ENCODE results near the gene TNIK. TPM values are rescaled to one million over a fixed set of nuclear protein-coding genes. Genes with fewer than 3 reads are reported as not detected.

TNIK gene
- total and polyA plus RNA-seq, 2 donors = 6.5 to 9.0 TPM

GRCh38 chr3:171159822-171160157 lies 300.4 kb downstream of the TNIK start:
- Histone ChIP-seq H3K4me3 (ENCODE audit: low read length in 2 of 2) (no peak overlapping the region), H3K4me1 (ENCODE audit: control insufficient read depth in 2 of 2, insufficient read depth in 2 of 2, low read length in 2 of 2) (no peaks in the 10 kb centered on the region), H3K27ac (ENCODE audit: low read depth in 1 of 2, low read length in 1 of 2) (no peak overlapping the region), H3K36me3 (ENCODE audit: control insufficient read depth in 2 of 2, insufficient read depth in 2 of 2, low read length in 1 of 2) (peaks cover 0 to 2% of the 10 kb centered on the region in 2 donors), H3K27me3 (ENCODE audit: control insufficient read depth in 2 of 2, insufficient read depth in 1 of 2, low read length in 1 of 2) (no peaks in the 10 kb centered on the region), H3K9me3 (ENCODE audit: control insufficient read depth in 2 of 2, insufficient read depth in 1 of 2, low read length in 1 of 2) (no peaks in the 10 kb centered on the region)
- no peak for DNase-seq (ENCODE audit: low read depth in 6 of 9, low spot score in 9 of 9)
- WGBS = 96% methylated on average over 6 of the region's 6 CpGs

- Histone ChIP-seq H3K36me3 (ENCODE audit: control insufficient read depth in 2 of 2, insufficient read depth in 2 of 2, low read length in 1 of 2) (peaks cover 0 to 3% of the 10 kb centered on the region in 2 donors), H3K4me3 (ENCODE audit: low read length in 2 of 2) (no peak overlapping the region), H3K9me3 (ENCODE audit: control insufficient read depth in 2 of 2, insufficient read depth in 1 of 2, low read length in 1 of 2) (no peaks in the 10 kb centered on the region), H3K4me1 (ENCODE audit: control insufficient read depth in 2 of 2, insufficient read depth in 2 of 2, low read length in 2 of 2) (no peaks in the 10 kb centered on the region), H3K27me3 (ENCODE audit: control insufficient read depth in 2 of 2, insufficient read depth in 1 of 2, low read length in 1 of 2) (no peaks in the 10 kb centered on the region), H3K27ac (ENCODE audit: low read depth in 1 of 2, low read length in 1 of 2) (no peak overlapping the region)
- WGBS = 95% methylated on average over 20 of the region's 20 CpGs
- DNase-seq (ENCODE audit: low read depth in 6 of 9, low spot score in 9 of 9) = no peak
Observed at GRCh38 chr3:171159024-171159821, 301.0 kb downstream of the TNIK start.

DNA sequence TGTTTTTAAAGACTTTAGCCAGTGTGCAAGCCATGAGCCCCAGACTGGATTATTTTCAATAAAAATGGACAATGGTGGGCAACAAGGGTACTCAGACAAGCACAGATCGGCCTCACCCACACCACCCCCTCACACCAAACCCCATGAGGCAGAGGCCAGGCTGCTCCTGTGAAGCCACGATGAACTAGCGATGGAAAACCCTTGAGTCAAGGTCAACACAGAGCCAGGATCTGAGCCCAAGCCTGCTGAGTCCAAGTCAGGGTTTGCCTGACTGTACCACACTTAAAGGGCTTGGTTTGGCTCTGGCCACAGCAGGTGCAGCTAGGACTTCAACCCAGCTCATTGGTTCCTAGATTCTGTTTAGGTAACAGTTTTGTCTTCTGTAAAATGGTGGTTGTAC lies 302.2 kb downstream of the TNIK start:
- Histone ChIP-seq H3K27ac (ENCODE audit: low read depth in 1 of 2, low read length in 1 of 2) (no peak overlapping the region), H3K9me3 (ENCODE audit: control insufficient read depth in 2 of 2, insufficient read depth in 1 of 2, low read length in 1 of 2) (no peaks in the 10 kb centered on the region), H3K27me3 (ENCODE audit: control insufficient read depth in 2 of 2, insufficient read depth in 1 of 2, low read length in 1 of 2) (no peaks in the 10 kb centered on the region), H3K4me3 (ENCODE audit: low read length in 2 of 2) (no peak overlapping the region), H3K4me1 (ENCODE audit: control insufficient read depth in 2 of 2, insufficient read depth in 2 of 2, low read length in 2 of 2) (no peaks in the 10 kb centered on the region), H3K36me3 (ENCODE audit: control insufficient read depth in 2 of 2, insufficient read depth in 2 of 2, low read length in 1 of 2) (peaks cover 0 to 3% of the 10 kb centered on the region in 2 donors)
- over 99% methylated on average over 3 of the region's 3 CpGs for WGBS
- no peak for DNase-seq (ENCODE audit: low read depth in 6 of 9, low spot score in 9 of 9)

GRCh38 chr3:171157286-171157685 lies 302.9 kb downstream of the TNIK start:
- 97% methylated on average over 14 of the region's 14 CpGs for WGBS
- Histone ChIP-seq H3K9me3 (ENCODE audit: control insufficient read depth in 2 of 2, insufficient read depth in 1 of 2, low read length in 1 of 2) (no peaks in the 10 kb centered on the region), H3K36me3 (ENCODE audit: control insufficient read depth in 2 of 2, insufficient read depth in 2 of 2, low read length in 1 of 2) (peaks cover 0 to 3% of the 10 kb centered on the region in 2 donors), H3K4me1 (ENCODE audit: control insufficient read depth in 2 of 2, insufficient read depth in 2 of 2, low read length in 2 of 2) (no peaks in the 10 kb centered on the region), H3K27ac (ENCODE audit: low read depth in 1 of 2, low read length in 1 of 2) (no peak overlapping the region), H3K4me3 (ENCODE audit: low read length in 2 of 2) (no peak overlapping the region), H3K27me3 (ENCODE audit: control insufficient read depth in 2 of 2, insufficient read depth in 1 of 2, low read length in 1 of 2) (no peaks in the 10 kb centered on the region)
- no peak for DNase-seq (ENCODE audit: low read depth in 6 of 9, low spot score in 9 of 9)

GRCh38 chr3:171156401-171157010 lies 303.7 kb downstream of the TNIK start:
- WGBS = 94% methylated on average over 6 of the region's 6 CpGs
- Histone ChIP-seq H3K27ac (ENCODE audit: low read depth in 1 of 2, low read length in 1 of 2) (no peak overlapping the region), H3K36me3 (ENCODE audit: control insufficient read depth in 2 of 2, insufficient read depth in 2 of 2, low read length in 1 of 2) (peaks cover 0 to 3% of the 10 kb centered on the region in 2 donors), H3K4me1 (ENCODE audit: control insufficient read depth in 2 of 2, insufficient read depth in 2 of 2, low read length in 2 of 2) (no peaks in the 10 kb centered on the region), H3K4me3 (ENCODE audit: low read length in 2 of 2) (no peak overlapping the region), H3K27me3 (ENCODE audit: control insufficient read depth in 2 of 2, insufficient read depth in 1 of 2, low read length in 1 of 2) (no peaks in the 10 kb centered on the region), H3K9me3 (ENCODE audit: control insufficient read depth in 2 of 2, insufficient read depth in 1 of 2, low read length in 1 of 2) (no peaks in the 10 kb centered on the region)
- DNase-seq (ENCODE audit: low read depth in 6 of 9, low spot score in 9 of 9) = no peak

DNA sequence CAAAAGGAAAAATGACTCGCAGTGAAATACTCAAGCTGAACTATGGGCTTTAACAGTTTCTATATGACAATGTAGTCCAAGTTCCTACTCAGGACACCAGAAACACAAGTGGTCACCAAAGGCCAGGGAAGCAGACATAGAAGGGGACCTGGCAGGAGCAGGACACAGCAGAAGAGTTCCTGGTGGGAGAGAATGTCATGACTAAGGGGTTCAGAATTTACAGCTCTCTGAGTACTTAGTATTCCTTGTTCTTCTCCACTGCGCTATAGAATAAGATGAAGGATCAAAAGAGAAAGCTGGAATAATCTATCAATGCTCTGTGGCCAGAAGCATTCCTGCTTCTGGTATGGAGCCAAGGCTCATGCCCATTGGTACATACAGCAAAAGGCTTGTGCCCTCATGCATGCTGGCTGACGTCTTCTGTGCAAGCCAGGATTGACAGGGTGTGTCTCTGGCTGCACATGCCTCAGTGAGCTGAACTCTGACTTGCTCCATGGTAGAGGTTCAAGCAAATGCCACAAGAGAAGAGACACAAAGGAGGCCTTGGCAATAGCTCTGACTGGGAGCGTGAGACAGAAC lies 305.0 kb downstream of the TNIK start:
- H3K27me3 ChIP-seq (ENCODE audit: control insufficient read depth in 2 of 2, insufficient read depth in 1 of 2, low read length in 1 of 2) = no peaks in the 10 kb centered on the region
- H3K9me3 ChIP-seq (ENCODE audit: control insufficient read depth in 2 of 2, insufficient read depth in 1 of 2, low read length in 1 of 2) = no peaks in the 10 kb centered on the region
- no peak overlapping the region for H3K4me3 ChIP-seq (ENCODE audit: low read length in 2 of 2)
- peaks cover 0 to 3% of the 10 kb centered on the region in 2 donors for H3K36me3 ChIP-seq (ENCODE audit: control insufficient read depth in 2 of 2, insufficient read depth in 2 of 2, low read length in 1 of 2)
- DNase-seq (ENCODE audit: low read depth in 6 of 9, low spot score in 9 of 9) = no peak
- WGBS = 98% methylated on average over 4 of the region's 4 CpGs
- no peaks in the 10 kb centered on the region for H3K4me1 ChIP-seq (ENCODE audit: control insufficient read depth in 2 of 2, insufficient read depth in 2 of 2, low read length in 2 of 2)
- no peak overlapping the region for H3K27ac ChIP-seq (ENCODE audit: low read depth in 1 of 2, low read length in 1 of 2)

DNA sequence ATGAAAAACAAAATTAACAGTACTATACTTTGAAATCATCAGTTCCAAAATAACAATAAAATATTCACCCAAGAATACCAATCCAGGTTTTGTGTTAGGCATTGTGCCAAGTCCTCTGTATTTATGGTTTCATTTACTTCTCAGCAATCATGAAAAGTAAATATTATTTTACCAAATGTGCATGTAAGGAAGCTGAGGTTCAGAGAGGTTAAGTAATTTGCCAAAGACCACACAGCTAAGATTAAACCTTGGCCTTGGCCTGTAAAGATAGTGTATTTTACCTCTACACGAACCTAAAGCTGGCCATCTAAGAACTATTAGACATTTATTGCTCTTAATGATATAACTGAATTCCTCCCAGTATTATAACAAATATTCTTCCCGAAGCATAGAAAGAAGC lies 309.3 kb downstream of the TNIK start:
- WGBS = 93% methylated on average over 2 of the region's 2 CpGs
- H3K27ac ChIP-seq (ENCODE audit: low read depth in 1 of 2, low read length in 1 of 2) = no peak overlapping the region
- no peak for DNase-seq (ENCODE audit: low read depth in 6 of 9, low spot score in 9 of 9)
- H3K4me3 ChIP-seq (ENCODE audit: low read length in 2 of 2) = no peak overlapping the region
- H3K4me1 ChIP-seq (ENCODE audit: control insufficient read depth in 2 of 2, insufficient read depth in 2 of 2, low read length in 2 of 2) = no peaks in the 10 kb centered on the region
- no peaks in the 10 kb centered on the region for H3K9me3 ChIP-seq (ENCODE audit: control insufficient read depth in 2 of 2, insufficient read depth in 1 of 2, low read length in 1 of 2)
- H3K36me3 ChIP-seq (ENCODE audit: control insufficient read depth in 2 of 2, insufficient read depth in 2 of 2, low read length in 1 of 2) = peaks cover 0 to 3% of the 10 kb centered on the region in 2 donors
- no peaks in the 10 kb centered on the region for H3K27me3 ChIP-seq (ENCODE audit: control insufficient read depth in 2 of 2, insufficient read depth in 1 of 2, low read length in 1 of 2)

GRCh38 chr3:171149526-171150116 lies 310.6 kb downstream of the TNIK start:
- no peaks in the 10 kb centered on the region for H3K36me3 ChIP-seq (ENCODE audit: control insufficient read depth in 2 of 2, insufficient read depth in 2 of 2, low read length in 1 of 2)
- DNase-seq (ENCODE audit: low read depth in 6 of 9, low spot score in 9 of 9) = no peak
- no peaks in the 10 kb centered on the region for H3K4me1 ChIP-seq (ENCODE audit: control insufficient read depth in 2 of 2, insufficient read depth in 2 of 2, low read length in 2 of 2)
- H3K4me3 ChIP-seq (ENCODE audit: low read length in 2 of 2) = no peak overlapping the region
- H3K27ac ChIP-seq (ENCODE audit: low read depth in 1 of 2, low read length in 1 of 2) = no peak overlapping the region
- H3K9me3 ChIP-seq (ENCODE audit: control insufficient read depth in 2 of 2, insufficient read depth in 1 of 2, low read length in 1 of 2) = no peaks in the 10 kb centered on the region
- H3K27me3 ChIP-seq (ENCODE audit: control insufficient read depth in 2 of 2, insufficient read depth in 1 of 2, low read length in 1 of 2) = no peaks in the 10 kb centered on the region
- 96% methylated on average over 7 of the region's 7 CpGs for WGBS

GRCh38 chr3:171145798-171146197 lies 314.4 kb downstream of the TNIK start:
- Histone ChIP-seq H3K9me3 (ENCODE audit: control insufficient read depth in 2 of 2, insufficient read depth in 1 of 2, low read length in 1 of 2) (no peaks in the 10 kb centered on the region), H3K27ac (ENCODE audit: low read depth in 1 of 2, low read length in 1 of 2) (no peak overlapping the region), H3K27me3 (ENCODE audit: control insufficient read depth in 2 of 2, insufficient read depth in 1 of 2, low read length in 1 of 2) (no peaks in the 10 kb centered on the region), H3K4me3 (ENCODE audit: low read length in 2 of 2) (no peak overlapping the region), H3K4me1 (ENCODE audit: control insufficient read depth in 2 of 2, insufficient read depth in 2 of 2, low read length in 2 of 2) (no peaks in the 10 kb centered on the region), H3K36me3 (ENCODE audit: control insufficient read depth in 2 of 2, insufficient read depth in 2 of 2, low read length in 1 of 2) (no peaks in the 10 kb centered on the region)
- no peak for DNase-seq (ENCODE audit: low read depth in 6 of 9, low spot score in 9 of 9)
- WGBS = over 99% methylated on average over 3 of the region's 3 CpGs
